ENCODE data around the gene WNT3. TPM values are rescaled to one million over a fixed set of nuclear protein-coding genes. Genes with fewer than 3 reads are reported as not detected.
"Not testable (repeated sequence)": the region's sequence is repeated elsewhere in the genome, so short reads cannot be mapped to it uniquely, and the experiment has no call there.

Gene WNT3
- total RNA-seq, 1 experiment from 2014 or later: 5.3 TPM

DNA sequence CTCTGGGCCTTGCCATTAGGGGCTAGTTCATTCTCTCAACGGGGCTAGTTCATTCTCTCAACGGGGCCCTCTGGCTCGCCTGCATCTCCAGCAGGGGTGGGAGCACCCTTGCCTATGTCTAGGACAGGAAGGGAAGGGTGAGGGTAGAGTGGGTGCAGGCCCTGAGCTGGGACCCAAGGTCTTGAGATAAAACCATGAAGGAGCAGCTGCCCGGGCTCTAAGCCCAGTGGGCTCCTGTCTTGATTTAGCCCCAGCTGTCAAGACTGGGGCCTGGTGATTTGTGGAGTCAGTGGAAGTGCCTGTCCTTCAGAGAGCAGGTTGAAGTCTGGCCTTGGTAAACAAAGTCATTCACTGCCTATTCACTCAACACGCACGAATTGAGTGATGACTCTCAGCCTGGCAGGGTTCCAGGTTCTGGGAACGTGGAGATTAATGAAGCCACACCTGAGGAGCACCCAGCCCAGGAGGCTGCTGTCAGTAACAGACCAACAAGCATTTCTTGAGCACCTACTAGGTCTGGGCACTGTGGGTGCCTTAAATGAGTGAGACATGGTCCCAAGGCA, 35.4 kb downstream of the WNT3 start:
- no peak for DNase-seq (ENCODE audit: low spot score)

DNA sequence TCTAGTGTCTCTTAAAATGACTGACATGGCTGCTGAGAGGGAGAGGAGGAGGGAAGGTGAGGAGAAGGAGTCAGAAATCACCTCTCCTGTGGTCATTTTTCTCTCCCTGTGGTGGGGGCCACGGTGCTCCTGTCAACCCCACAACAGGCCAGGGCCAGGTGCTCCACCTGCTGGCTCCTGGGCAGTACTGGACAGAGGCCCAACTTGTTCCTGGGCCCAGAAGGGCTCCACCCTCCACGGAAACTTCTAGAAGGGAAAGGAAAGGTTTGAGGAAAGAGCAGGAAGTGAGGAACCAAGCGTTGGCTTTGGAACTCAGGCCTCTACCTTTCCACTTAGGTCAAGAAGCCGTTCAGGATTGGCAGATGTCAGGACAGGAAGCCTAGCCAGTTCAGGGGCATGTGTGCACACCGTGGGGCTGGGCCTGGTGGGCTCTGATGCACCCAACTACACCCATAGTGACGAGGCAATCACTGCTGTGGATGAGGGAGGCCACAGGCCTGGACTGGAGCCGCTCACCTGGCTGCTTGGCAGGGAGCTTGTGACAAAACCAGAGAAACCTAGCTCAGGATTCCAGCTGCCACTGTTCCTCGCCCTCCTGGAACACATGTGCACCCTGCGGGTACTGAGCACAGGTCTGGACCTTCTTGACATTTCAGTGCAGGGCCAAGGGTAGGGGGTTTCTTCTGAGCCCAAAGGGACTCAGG, 36.1 kb downstream of the WNT3 start:
- DNase-seq (ENCODE audit: low spot score): peak; percentile 55

DNA sequence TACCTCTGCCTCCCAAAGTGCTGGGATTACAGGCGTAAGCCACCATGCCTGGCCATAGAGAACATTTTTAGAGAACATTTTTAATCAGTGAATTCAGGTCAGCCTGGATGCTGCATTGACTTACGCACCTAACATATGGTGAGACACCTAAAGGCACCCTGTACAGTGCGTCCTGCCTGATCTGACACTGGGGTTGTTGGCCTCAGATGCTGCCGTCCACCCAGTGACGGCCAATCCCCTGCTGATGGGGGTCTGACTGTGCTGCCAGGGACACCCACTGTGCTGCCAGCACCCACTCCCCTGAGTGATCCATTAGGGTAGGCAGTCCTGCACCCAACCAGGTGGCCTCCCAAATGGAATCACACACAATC, 38.5 kb downstream of the WNT3 start:
- no peak for DNase-seq (ENCODE audit: low spot score)

DNA sequence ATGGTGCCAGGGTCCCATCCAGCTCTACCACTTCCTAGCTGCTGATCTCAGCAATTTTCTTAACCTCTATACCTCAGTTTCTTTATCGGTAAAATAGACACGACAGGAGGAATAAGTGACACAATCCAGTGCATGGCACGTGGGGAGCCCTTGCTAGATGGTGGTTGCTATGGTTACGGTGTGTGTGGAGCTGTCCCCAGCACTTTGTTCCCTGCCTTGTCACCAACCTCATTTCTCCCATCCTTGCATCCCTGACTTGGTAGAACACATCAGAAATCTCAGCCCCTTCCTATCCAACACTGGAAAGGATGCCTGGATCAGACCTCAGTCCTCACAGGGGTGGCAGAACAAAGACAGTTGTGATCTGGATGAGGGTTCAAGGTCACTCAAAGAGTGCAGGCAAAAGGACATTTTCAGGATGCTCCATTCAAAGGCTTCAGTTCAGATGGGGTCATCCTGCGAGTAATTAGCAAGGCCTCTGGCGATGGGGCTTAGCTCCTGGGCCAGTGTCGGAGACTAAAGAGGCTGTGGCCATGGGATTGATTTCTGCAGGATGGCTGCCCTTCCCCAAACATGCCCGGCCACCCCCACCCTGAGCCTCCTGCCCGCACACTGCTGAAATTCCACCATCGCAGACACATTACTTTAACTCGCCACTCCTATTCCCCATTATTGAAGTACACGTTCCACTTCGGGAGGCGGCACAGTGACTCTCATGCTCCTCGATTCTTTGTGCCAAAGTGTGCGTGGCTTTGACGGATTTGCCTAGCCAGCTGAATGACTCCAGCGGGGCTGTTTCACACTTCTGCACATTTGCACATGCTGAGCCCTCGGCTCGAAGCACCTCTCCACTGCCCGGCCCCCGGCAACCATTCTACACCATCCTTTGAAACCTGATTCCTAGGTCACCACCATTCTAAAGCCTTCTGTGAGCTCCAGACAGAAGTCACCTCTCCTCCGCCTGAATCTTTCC, 40.3 kb downstream of the WNT3 start:
- DNase-seq (ENCODE audit: low spot score): no peak

DNA sequence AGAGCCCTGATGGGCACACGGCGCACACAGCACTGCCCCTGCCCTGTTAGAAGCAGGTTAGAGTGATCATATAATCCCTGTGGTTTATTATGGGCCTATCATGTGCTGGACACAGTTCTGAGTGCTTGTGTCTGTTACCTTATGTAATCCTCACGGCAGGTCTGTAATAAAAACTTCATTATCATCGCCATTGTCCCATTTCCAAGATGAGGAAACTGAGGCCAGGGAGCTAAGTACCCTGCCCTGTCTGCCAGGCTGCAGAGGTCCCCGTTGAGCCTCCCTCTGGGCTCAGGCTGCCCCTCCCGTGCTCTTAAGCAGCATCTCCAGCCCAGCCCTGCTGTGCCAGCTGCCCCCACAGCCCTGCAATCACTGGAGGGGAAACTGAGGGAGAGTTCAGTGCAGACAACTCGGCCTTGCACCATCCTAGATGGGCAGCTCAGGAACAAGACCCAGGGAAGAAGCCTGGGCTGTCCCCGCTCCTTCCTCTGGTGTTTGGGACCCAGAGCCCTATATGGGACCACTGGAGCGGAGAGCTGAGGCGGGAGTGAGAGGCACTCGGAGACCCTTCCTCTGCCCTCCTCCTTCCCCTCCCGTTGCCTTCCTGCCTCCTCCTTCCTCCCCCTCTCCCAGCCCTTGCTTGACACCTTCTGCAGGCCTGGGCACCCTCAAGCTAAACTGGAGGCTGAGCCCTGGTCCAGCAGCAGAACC, 42.0 kb downstream of the WNT3 start:
- DNase-seq (ENCODE audit: low spot score): no peak

DNA sequence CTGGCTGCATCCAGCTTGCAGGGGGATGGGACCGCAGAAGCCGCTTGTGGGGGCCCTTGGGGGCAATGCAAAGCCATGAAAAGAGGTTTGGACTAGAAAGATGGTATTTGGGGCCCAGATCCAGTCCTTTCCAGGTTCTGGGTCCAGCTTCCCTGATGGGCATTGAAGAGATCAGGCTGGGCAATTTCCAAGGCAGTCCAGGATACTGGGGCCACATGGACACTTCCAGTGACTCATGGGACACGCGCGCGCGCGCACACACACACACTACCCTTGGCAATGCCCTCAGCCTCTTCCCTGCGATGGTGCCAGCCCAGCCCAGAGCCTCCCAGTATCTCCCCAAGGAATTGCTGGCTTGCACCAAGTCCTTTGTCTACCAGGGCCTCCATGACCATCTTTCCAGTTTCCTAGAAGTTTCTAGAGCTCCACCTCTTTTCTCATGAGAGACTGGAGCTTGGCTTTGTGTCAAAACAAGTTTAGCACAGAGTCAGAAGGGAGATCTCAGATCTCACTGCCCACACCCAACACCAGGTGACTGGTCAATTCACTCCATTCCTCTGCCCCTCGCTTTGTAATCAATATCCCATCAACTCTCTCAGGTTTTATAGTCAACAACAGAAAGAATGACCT, 44.3 kb downstream of the WNT3 start:
- no peak for DNase-seq (ENCODE audit: low spot score)

DNA sequence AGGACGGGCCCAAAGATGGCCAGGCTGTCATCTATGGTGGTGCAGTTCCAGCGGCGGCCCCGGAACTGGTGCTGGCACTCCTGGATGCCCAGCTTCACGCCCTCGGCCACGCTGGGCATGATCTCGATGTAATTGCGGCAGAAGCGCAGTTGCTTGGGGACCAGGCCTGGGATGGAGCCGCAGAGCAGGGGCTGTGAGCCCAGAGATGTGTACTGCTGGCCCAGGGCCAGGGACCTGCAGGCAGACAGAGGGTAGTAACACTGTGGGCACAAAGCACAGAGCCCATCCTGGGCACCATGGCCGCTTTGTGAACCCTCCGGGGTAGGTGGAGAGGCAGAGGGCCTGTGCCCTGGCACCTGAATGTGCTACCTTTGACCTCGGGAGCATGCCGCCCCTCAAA, 44.8 kb downstream of the WNT3 start:
- no peak for DNase-seq (ENCODE audit: low spot score)

DNA sequence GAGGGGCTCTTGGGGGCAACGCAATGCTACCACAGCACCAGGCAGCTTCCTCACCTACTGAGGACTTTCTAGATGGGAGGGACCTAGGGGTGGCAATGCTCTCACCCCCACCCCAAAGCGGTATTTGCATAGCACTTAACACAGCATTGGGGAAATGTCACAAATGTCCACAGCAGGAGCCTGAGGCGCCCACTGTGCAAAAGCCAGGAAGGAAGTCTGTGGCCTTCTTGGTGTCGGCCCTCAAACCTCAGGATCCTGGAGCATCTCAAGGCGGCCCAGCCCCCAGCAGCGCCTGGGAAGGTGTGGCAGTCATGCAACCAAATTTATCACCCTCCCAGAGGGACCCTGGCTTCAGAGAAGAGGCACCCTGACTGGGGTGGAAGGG, 45.3 kb downstream of the WNT3 start:
- no peak for DNase-seq (ENCODE audit: low spot score)

DNA sequence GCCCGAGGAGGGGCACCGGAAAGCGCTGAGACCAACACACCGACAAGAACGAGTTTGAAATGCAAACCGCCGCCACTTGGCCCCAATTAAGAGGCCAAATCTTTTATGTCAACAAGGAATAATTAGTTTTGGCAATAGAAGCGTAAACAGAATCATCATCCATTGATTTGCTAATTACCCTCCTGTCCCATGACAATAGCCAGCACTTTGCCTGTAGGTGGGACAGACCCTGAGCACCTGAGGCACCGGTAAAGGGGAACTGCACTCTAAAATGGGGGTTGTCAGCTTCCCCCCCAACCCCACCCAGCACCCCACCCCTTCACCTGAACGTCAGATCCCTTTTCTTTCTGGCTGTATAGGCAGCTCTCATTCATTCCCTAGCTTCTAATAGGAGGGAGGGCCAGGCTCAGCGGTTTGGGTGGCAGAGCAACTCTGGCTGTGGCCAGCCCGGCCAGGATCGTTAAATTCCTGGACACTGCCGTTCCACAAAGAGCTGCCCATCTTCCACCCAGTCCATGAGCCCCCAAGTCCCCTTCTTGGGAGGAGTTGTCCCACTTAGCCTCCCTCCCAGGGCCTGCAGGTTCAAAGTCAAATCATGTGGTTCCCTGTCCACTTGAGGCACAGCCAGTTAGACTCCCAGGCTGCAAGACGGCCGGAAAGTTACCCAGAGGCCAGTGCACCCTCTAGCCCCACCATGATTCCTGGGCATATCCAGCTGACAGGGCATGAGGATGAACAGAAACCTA, 45.8 kb downstream of the WNT3 start:
- DNase-seq (ENCODE audit: low spot score): no peak

DNA sequence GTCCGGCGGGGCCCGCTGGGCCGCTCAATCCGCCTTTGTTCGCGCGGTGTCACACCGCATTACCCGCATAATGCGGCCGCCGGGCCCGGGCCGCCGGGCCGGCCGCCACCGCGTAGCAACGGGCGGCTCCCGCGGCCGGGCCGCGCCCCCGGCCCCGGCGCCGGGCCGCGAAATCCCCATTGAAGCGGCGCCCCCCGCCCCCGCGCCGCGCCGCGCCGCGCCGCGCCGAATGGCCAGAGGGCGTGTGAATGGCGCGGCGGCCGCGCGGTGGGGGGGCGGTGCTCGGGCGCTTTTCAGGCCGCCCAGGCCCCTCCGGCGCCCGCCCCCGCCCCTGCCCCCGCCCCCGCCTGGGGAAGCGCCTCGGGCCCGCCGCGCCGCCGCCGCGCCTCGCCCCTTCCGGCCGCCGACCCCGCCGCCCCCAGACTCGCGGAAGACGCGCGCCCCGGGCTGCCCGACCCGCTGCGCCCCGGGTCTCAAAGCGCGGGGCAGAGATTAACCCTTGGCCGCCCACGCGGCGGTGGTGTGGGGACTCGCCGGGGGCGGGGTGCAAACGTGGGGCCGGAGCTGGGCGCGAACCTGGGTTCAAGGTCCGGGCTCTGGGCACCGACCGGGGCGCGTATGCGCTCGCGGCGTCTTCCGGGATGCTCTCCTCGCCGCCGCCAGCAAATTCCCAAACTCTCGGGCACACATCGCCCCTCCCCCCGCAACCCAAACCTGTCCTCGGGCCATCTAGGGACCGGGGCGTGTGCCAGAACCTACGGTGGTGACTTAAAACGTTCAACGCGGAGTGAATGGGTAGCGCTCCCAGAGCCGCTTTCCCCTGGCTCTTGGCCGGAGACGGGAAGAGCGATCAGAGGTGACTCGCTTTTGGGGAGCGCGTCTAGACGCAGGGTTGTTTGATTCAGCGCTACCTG, 46.7 kb downstream of the WNT3 start:
- DNase-seq (ENCODE audit: low spot score): peak; percentile 46

DNA sequence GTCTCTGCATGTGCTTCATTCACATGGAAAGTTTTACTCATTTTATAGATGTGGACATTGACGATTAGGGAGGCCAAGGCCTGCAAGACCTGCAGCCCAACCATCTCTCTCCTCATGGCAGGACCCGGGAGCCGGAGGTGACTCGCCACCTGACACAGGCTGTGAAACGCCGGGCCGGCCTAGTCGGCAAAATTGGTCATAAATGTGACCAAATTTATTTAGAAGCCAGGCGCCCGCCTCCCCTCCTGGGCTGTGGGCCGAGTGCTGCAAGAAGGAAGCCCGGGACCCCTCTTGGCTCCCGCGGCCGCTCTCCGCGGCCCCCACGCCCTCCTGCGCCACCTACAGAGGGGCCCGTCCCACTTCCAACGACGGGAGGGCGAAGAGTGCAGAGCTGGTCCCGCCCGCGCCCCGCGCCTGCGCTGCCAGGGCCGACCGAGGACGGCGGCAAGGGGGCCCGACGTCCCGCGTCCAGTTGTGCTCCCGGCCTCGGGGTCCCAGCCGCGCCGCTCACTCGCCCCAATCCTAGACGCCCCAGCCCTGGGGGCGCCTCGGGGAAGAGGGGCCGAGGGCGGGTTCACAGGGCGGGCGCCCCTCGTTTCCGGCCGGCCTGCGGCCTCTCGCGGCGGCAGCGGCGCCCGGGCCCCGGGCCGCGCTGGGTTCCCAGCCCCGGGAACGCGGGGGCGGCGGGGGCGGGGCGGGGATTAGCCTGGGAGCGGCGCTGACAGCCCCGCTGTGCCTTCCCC, 47.5 kb downstream of the WNT3 start:
- DNase-seq (ENCODE audit: low spot score): peak; percentile 36

DNA sequence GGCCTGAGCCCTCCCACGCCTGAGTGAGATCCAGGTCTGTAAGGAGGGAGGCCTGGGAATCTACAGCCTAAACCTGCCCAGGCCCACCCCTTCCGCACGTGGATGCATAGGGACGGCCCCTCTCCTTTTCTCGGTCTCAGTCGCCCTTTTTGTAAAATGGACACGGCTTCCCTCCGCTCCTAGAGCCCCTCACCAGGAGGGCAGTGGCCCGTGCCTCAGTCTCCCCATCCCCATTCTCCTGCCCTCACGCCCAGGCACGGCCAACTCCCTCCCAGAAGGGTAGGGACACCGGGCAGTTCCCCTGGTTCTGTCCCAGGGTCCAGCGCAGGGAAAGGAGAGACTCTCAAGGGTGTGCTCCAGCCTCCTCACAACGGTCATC, 48.1 kb downstream of the WNT3 start:
- no peak for DNase-seq (ENCODE audit: low spot score)

DNA sequence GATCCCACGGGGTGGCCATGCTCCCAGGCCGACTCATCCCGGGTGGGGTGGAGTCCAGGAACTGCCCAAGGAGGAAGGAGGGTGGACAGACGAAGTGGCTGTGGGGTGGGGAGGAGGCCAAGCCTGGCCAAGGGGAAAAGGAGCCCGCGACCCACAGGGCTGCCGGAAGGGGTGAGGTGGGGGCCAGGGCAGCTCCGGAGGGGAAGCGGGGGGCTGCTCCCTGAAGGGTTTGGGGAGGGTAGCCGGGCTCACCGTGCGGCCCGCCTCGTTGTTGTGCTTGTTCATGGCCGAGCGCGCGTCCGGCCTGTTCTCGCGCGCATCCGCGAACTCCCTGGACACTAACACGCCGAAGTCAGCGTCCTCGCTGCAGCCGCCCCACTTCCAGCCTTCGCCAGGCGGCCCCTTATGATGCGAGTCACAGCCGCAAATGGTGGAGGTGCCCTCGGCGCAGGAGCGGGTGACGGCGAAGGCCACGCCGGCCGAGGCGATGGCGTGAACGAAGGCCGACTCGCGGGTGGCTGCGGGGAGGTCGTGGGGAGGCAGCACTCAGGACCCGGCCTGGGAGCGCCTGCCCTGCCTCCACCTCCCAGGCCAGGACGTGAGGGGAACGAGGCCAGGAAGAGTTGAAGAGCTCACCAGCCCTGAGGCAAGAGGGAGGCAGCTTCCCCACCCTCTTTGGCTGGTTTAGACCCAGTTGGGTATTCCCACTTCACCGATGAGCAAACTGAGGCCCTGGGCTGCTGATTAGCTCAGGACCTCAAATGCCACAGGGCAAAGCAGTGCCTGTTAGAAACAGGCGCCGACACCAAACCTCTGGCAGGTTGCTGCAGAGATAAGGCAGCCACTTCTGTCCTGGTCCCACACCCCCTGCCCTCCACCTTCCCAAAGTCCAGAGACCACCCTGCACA, 48.7 kb downstream of the WNT3 start:
- DNase-seq (ENCODE audit: low spot score): peak; percentile 14

DNA sequence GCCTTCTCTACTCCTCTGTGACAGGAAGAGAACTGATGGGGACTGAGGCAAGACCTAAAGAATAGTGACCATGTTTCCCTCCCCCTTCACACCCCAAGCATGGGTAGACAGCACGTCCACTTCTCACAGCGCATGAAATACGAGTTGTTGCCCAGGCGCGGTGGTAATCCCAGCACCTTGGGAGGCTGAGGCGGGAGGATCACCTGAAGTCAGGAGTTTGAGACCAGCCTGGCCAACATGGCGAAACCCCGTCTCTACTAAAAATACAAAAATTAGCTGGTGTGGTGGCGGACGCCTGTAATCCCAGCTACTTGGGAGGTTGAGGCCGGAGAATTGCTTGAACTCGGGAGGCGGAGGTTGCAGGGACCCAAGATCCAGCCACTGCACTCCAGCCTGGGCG, 49.6 kb downstream of the WNT3 start:
- DNase-seq (ENCODE audit: low spot score): not testable (repeated sequence)

DNA sequence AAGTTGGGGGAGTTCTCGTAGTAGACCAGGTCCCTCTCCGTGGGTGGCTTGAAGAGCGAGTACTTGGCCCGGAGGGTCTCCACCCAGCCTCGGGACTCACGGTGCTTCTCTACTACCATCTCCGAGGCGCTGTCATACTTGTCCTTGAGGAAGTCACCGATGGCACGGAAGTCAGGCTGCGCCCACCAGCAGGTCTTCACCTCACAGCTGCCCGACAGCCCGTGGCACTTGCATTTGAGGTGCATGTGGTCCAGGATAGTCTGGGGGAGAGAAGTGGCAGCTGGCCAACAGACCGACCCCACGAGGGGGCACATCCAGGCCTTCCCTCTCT, 50.0 kb downstream of the WNT3 start:
- no peak for DNase-seq (ENCODE audit: low spot score)

DNA sequence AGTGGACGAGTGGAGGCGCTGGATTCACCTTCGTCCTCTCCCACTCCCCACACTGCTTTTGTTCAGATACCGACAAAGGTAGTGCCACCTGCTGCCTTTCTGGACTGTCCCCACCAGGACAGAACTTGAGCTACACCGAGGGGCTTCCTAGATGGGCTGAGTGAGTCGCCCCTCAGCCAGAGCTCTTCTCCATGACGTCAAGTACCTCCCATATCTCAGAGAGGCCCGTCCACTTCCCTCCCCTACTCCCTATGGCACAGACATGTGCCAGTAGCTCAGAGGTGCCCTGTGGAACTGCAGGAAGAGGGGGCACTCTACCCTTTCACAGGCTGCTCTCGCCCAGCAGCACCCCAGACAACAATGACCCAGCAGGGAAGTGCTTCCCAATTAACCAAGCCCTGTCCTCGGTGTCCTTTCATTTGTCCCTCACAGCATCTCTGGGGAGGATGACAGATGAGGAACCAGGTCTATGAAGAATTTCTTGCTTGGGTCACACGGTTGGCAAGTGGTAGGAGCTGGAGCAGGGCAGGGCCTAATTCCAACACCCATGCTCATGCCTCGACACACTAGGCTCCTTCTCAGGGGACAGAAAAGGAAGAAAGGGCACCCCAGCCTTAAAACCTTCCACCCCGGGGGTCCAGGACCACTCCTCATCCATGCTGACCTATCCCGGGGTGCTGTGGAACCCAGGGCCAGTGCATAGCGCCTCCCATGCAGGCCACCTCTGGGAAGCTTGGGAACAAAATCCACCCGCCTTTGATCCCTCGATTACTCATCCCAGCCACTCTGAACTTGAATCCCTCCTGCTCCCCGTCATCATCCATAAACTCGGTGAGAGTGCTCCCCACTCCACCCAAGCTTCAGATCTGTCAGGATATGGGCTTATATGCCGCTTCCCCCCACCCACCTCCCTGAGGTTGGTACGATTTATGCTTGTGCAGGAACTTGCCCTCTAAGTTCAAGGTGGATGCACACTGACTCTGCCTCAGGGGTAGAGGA, 51.7 kb downstream of the WNT3 start:
- DNase-seq (ENCODE audit: low spot score): no peak

DNA sequence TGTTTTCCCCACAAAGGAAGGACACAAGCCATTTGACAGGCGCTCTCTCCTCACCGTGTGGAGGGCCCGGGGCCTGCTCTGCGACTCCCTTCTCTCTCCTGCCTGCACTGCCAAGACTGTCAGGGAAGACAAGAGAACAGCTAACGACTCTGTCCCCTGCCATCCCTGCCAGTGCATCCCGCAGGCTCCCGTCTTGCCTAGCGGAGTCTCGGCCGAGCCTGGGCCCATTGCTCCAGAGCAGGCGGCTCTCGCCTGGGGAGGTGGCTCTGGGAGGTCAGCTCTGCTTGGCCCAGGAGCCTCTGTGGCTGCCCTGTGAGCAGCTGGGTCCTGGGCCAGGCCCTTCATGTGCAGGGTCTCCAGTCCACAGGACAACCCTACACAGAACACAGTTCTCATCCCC, 53.0 kb downstream of the WNT3 start:
- no peak for DNase-seq (ENCODE audit: low spot score)

Measured in A172 (cell line).